Measurements from ENCODE around the gene TEFM.

DNA sequence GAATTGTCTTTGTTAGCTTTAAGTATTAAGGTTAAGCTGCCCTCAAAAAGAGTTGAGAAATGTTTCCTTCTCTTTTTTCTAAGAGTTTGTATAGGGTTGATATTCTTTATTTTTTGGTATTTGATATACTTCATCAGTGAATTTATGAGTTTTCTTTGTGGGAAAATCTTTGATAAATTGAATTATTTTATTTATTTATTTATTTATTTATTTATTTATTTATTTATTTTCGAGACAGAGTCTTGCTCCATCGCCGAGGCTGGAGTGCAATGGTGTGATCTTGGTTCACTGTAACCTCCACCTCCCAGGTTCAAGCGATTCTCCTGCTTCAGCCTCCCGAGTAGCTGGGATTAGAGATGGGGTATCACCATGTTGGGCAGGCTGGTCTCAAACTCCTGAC is 19.9 kb downstream of the TEFM start:
- TF ChIP-seq EZH2phosphoT487 (IDR thresholded peaks at IDR 0.05; ENCODE audit: insufficient read depth, low read depth) (no peak), EZH2 (IDR thresholded peaks at IDR 0.05; ENCODE audit: insufficient read depth, poor library complexity, severe bottlenecking) (no peak)

Measured in GM23248 (cell line).